ENCODE data around the gene NPIPB2.

DNA sequence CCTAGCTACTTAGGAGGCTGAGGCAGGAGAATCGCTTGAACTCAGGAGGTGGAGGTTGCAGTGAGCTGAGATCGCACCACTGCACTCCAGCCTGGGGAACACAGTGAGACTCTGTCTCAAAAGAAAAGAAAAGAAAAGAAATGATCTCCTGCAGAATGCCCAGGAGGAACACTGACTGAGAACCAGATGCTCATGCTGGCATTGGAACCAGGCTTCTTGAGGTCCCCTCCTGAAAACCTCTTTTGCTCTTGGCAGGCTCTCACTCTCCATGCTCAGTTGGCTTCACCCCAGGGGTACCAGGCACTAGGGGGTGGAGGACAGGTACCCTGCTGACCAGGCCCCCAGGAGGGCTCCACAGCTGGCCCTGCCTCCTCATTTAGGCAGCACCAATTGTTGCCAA is 14.7 kb upstream of the NPIPB2 start:
- TF ChIP-seq CTCF (IDR thresholded peaks at IDR 0.05; ENCODE audit: insufficient read depth, low read depth, low read length): no peak
- TF ChIP-seq EZH2 (IDR thresholded peaks at IDR 0.05; ENCODE audit: insufficient read depth, low read length): no peak
